Fibroblast of lung (primary cell): Measurements from ENCODE around the gene EML4. TPM values are rescaled to one million over a fixed set of nuclear protein-coding genes. Genes with fewer than 3 reads are reported as not detected.

ENCODE experiments used
- DNase-seq, 2 donors: peaks; one replicate each; pipeline versions ENCODE4 v3.0.0 to v3.0.0-alpha.2; 2010; ENCODE audit warnings: low read depth in 2 of 2
- H2AFZ ChIP-seq: 2 replicates; pipeline ENCODE4 v1.5.1; 2012; ENCODE audit warnings: low read length, control low read depth, inconsistent platforms
- H3K27ac ChIP-seq: 2 replicates; pipeline ENCODE4 v1.5.1; 2011; ENCODE audit warnings: low read length, control low read depth; ENCODE audit not compliant: insufficient read depth
- H3K27me3 ChIP-seq: 2 replicates; pipeline ENCODE4 v1.5.1; 2011; ENCODE audit warnings: mild to moderate bottlenecking, low read length; ENCODE audit not compliant: control insufficient read depth, insufficient read depth
- H3K36me3 ChIP-seq: 2 replicates; pipeline ENCODE4 v1.5.1; 2011; ENCODE audit warnings: low read length; ENCODE audit not compliant: control insufficient read depth, insufficient read depth
- H3K4me1 ChIP-seq: 2 replicates; pipeline ENCODE4 v1.5.1; 2011; ENCODE audit warnings: low read length; ENCODE audit not compliant: control insufficient read depth, insufficient read depth; ENCODE audit errors: extremely low read depth
- H3K4me2 ChIP-seq: 2 replicates; pipeline ENCODE4 v1.5.1; 2011; ENCODE audit warnings: low read length, control low read depth; ENCODE audit not compliant: insufficient read depth; ENCODE audit errors: extremely low read depth
- H3K4me3 ChIP-seq, 4 experiments: fragments of 200-600 bp in 1 of 4; sonication (generic) in 1 of 4; replicated peaks in 1 of 4; 2 replicates each; pipeline ENCODE4 v1.5.1; 2011 to 2016; ENCODE audit warnings: low read length in 4 of 4, low read depth in 3 of 4, mild to moderate bottlenecking in 3 of 4, control low read depth in 2 of 4, inconsistent platforms in 1 of 4, mixed read lengths in 1 of 4; ENCODE audit not compliant: insufficient read depth in 1 of 4; ENCODE audit errors: control extremely low read depth in 1 of 4
- H3K79me2 ChIP-seq: 2 replicates; pipeline ENCODE4 v1.5.1; 2012; ENCODE audit warnings: mild to moderate bottlenecking, low read length, inconsistent platforms; ENCODE audit not compliant: control insufficient read depth, insufficient read depth
- H3K9ac ChIP-seq: 2 replicates; pipeline ENCODE4 v1.5.1; 2011; ENCODE audit warnings: mild to moderate bottlenecking, low read length, control low read depth; ENCODE audit not compliant: insufficient read depth
- H3K9me3 ChIP-seq: 2 replicates; pipeline ENCODE4 v1.5.1; 2012; ENCODE audit warnings: low read depth, low read length; ENCODE audit not compliant: control insufficient read depth, insufficient read depth
- H4K20me1 ChIP-seq: 2 replicates; pipeline ENCODE4 v1.5.1; 2011; ENCODE audit warnings: low read length; ENCODE audit not compliant: control insufficient read depth, insufficient read depth; ENCODE audit errors: extremely low read depth
- CTCF ChIP-seq, 2 donors: IDR thresholded peaks in 1 of 2; conservative IDR thresholded peaks in 1 of 2; 1 replicate in 1 of 2; 2 replicates in 1 of 2; pipeline ENCODE4 v1.5.1; 2011 to 2012; ENCODE audit warnings: low read length in 2 of 2, control low read depth in 1 of 2, inconsistent platforms in 1 of 2, low read depth in 1 of 2, mild to moderate bottlenecking in 1 of 2
- EZH2 ChIP-seq: IDR thresholded peaks from 2 replicates; pipeline ENCODE4 v1.5.1; 2012; ENCODE audit warnings: low read length, control low read depth, mild to moderate bottlenecking; ENCODE audit errors: missing control alignments
- polyA plus RNA-seq, 2 donors: library from polyadenylated mRNA; depleted of rRNA in 1 of 2; stranded (reverse) in 1 of 2; unstranded in 1 of 2; fragments of >200 nt; gene quantifications; 2 replicates each; pipeline ENCODE4 v1.2.1, GENCODE V29; 2011 to 2012; ENCODE audit warnings: missing spikeins in 1 of 2
- total RNA-seq: library from RNA; depleted of rRNA; stranded (reverse); fragments of >200 nt; gene quantifications from 2 replicates; pipeline ENCODE4 v1.2.1, GENCODE V29; 2014

Gene EML4
- total and polyA plus RNA-seq, 2 donors (not counting 1 experiment from before 2014, with no cell fraction given) = 49.5 to 62.7 TPM

DNA sequence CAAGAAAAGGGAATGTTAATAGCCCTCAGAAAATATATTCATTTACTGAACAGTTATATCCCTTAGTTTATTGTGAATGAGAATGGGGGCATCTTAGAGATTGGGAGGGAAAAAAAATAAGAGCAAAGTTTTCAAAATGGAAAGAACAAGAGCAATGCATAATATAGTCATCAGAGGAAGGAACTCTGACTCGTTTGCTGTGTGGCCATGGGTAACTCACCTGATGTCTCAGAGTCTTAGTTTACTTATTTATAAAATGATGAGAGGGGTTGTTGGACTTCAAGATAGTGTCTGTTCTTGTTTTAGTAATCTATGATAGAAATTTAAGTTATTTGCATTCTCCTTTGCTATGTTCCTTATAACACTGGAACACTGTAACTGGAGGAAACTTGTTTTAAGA lies 70.7 kb downstream of the EML4 start:
- Histone ChIP-seq H4K20me1 (no peaks in the 10 kb centered on the region), H3K27me3 (no peaks in the 10 kb centered on the region), H3K4me3 (no peak overlapping the region), H3K9me3 (no peaks in the 10 kb centered on the region), H3K4me2 (no peak overlapping the region), H3K27ac (no peak overlapping the region), H3K4me1 (no peaks in the 10 kb centered on the region), H3K9ac (no peak overlapping the region), H3K36me3 (no peaks in the 10 kb centered on the region), H3K79me2 (peaks cover 30% of the 10 kb centered on the region), H2AFZ (no peak overlapping the region)
- no peak for DNase-seq
- TF ChIP-seq EZH2 = no peak
- TF ChIP-seq CTCF (conservative IDR thresholded peaks at IDR 0.05 in 1 of 2, IDR thresholded peaks at IDR 0.05 in 1 of 2; ENCODE audit: low read depth in 1 of 2, low read length in 2 of 2) = no peak

- Histone ChIP-seq H3K27me3 (no peaks in the 10 kb centered on the region), H3K4me3 (no peak overlapping the region), H3K27ac (no peak overlapping the region), H3K79me2 (peaks cover 20% of the 10 kb centered on the region), H3K4me1 (no peaks in the 10 kb centered on the region), H3K4me2 (no peak overlapping the region), H3K9me3 (no peaks in the 10 kb centered on the region), H2AFZ (no peak overlapping the region), H3K36me3 (no peaks in the 10 kb centered on the region), H4K20me1 (no peaks in the 10 kb centered on the region), H3K9ac (no peak overlapping the region)
- TF ChIP-seq CTCF (conservative IDR thresholded peaks at IDR 0.05 in 1 of 2, IDR thresholded peaks at IDR 0.05 in 1 of 2; ENCODE audit: low read depth in 1 of 2, low read length in 2 of 2) (no peak), EZH2 (no peak)
- no peak for DNase-seq
These were observed 72.4 kb downstream of the EML4 start for GRCh38 chr2:42241517-42241916.

GRCh38 chr2:42243297-42243696 lies 74.1 kb downstream of the EML4 start:
- Histone ChIP-seq H2AFZ (no peak overlapping the region), H3K4me2 (no peak overlapping the region), H3K79me2 (peaks cover 16% of the 10 kb centered on the region), H3K4me1 (no peaks in the 10 kb centered on the region), H3K27me3 (no peaks in the 10 kb centered on the region), H3K9me3 (no peaks in the 10 kb centered on the region), H3K4me3 (no peak overlapping the region), H4K20me1 (no peaks in the 10 kb centered on the region), H3K36me3 (no peaks in the 10 kb centered on the region), H3K27ac (no peak overlapping the region), H3K9ac (no peak overlapping the region)
- DNase-seq = no peak
- TF ChIP-seq EZH2 (no peak), CTCF (conservative IDR thresholded peaks at IDR 0.05 in 1 of 2, IDR thresholded peaks at IDR 0.05 in 1 of 2; ENCODE audit: low read depth in 1 of 2, low read length in 2 of 2) (no peak)
